NT2/D1 (cell line): ENCODE data around the gene PRKG1.

ENCODE experiments used
- DNase-seq: peaks from one replicate; pipeline ENCODE4 v3.0.0-alpha.2; 2011; ENCODE audit warnings: low read depth, low spot score
- H3K27me3 ChIP-seq: 2 replicates; pipeline ENCODE4 v1.6.0; 2011; ENCODE audit warnings: mild to moderate bottlenecking; ENCODE audit not compliant: insufficient read length, insufficient read depth
- H3K36me3 ChIP-seq: 2 replicates; pipeline ENCODE4 v1.6.1; 2011; ENCODE audit warnings: mild to moderate bottlenecking, low read length, mixed read lengths; ENCODE audit not compliant: insufficient read depth, insufficient read length
- H3K4me1 ChIP-seq: 2 replicates; pipeline ENCODE4 v1.5.1; 2011; ENCODE audit not compliant: insufficient read depth, insufficient read length
- H3K4me3 ChIP-seq: 2 replicates; pipeline ENCODE4 v1.5.1; 2011; ENCODE audit warnings: low read depth; ENCODE audit not compliant: insufficient read length
- H3K9ac ChIP-seq: 2 replicates; pipeline ENCODE4 v1.6.0; 2011; ENCODE audit warnings: low read depth; ENCODE audit not compliant: insufficient read length
- H3K9me3 ChIP-seq: 2 replicates; pipeline ENCODE4 v1.5.1; 2011; ENCODE audit warnings: mild to moderate bottlenecking, low read length; ENCODE audit not compliant: insufficient read depth
- SUZ12 ChIP-seq: IDR thresholded peaks from 2 replicates; pipeline ENCODE4 v1.6.1; 2011; ENCODE audit not compliant: insufficient read length, insufficient read depth; ENCODE audit errors: extremely low read depth
- YY1 ChIP-seq: IDR thresholded peaks from 2 replicates; pipeline ENCODE4 v1.6.1; 2011; ENCODE audit not compliant: insufficient read length, insufficient read depth
- ZNF274 ChIP-seq: IDR thresholded peaks from 2 replicates; pipeline ENCODE4 v1.6.1; 2011; ENCODE audit warnings: mild to moderate bottlenecking, low read depth, low read length

PRKG1 gene

GRCh38 chr10:51767103-51767763, 692.9 kb downstream of the PRKG1 start:
- TF ChIP-seq YY1 (no peak), ZNF274 (no peak), SUZ12 (no peak)
- DNase-seq: no peak
- H3K4me1 ChIP-seq: no peaks in the 10 kb centered on the region

GRCh38 chr10:51768886-51769465, 694.7 kb downstream of the PRKG1 start:
- H3K4me1 ChIP-seq: no peaks in the 10 kb centered on the region
- H3K27me3 ChIP-seq: no peaks in the 10 kb centered on the region
- peaks cover 6% of the 10 kb centered on the region; the same call in 1 of the 2 replicates for H3K9me3 ChIP-seq
- H3K9ac ChIP-seq: no peak overlapping the region
- TF ChIP-seq YY1: no peak
- TF ChIP-seq ZNF274: no peak
- no peak for TF ChIP-seq SUZ12
- no peak for DNase-seq
- no peak overlapping the region for H3K4me3 ChIP-seq
- H3K36me3 ChIP-seq: no peaks in the 10 kb centered on the region

More at GRCh38 chr10:51767103-51767763, 692.9 kb downstream of the PRKG1 start:
- Histone ChIP-seq H3K9me3 (peaks cover 6% of the 10 kb centered on the region; the same call in 1 of the 2 replicates), H3K4me3 (no peak overlapping the region), H3K9ac (no peak overlapping the region), H3K27me3 (no peaks in the 10 kb centered on the region), H3K36me3 (no peaks in the 10 kb centered on the region)

- TF ChIP-seq YY1 (no peak), ZNF274 (no peak), SUZ12 (no peak)
- H3K36me3 ChIP-seq: no peaks in the 10 kb centered on the region
- H3K9me3 ChIP-seq: peaks cover 6% of the 10 kb centered on the region; the same call in 1 of the 2 replicates
- no peak overlapping the region for H3K4me3 ChIP-seq
- no peaks in the 10 kb centered on the region for H3K27me3 ChIP-seq
- no peak for DNase-seq
- no peak overlapping the region for H3K9ac ChIP-seq
- no peaks in the 10 kb centered on the region for H3K4me1 ChIP-seq
These were observed 696.4 kb downstream of the PRKG1 start for GRCh38 chr10:51770709-51771108.

- Histone ChIP-seq H3K9ac (no peak overlapping the region), H3K27me3 (no peaks in the 10 kb centered on the region), H3K9me3 (no peaks in the 10 kb centered on the region), H3K36me3 (no peaks in the 10 kb centered on the region), H3K4me3 (no peak overlapping the region), H3K4me1 (no peaks in the 10 kb centered on the region)
- DNase-seq: no peak
- TF ChIP-seq ZNF274: no peak
- TF ChIP-seq YY1: no peak
- no peak for TF ChIP-seq SUZ12
These were observed 698.1 kb downstream of the PRKG1 start for GRCh38 chr10:51772387-51772786.

GRCh38 chr10:51773681-51774080, 699.4 kb downstream of the PRKG1 start:
- H3K36me3 ChIP-seq: no peaks in the 10 kb centered on the region
- H3K9ac ChIP-seq: no peak overlapping the region
- no peak overlapping the region for H3K4me3 ChIP-seq
- no peak for TF ChIP-seq ZNF274
- no peak for TF ChIP-seq SUZ12
- no peaks in the 10 kb centered on the region for H3K9me3 ChIP-seq
- H3K4me1 ChIP-seq: no peaks in the 10 kb centered on the region
- no peaks in the 10 kb centered on the region for H3K27me3 ChIP-seq
- no peak for DNase-seq

GRCh38 chr10:51783941-51784340, 709.7 kb downstream of the PRKG1 start:
- H3K9me3 ChIP-seq: no peaks in the 10 kb centered on the region
- H3K27me3 ChIP-seq: no peaks in the 10 kb centered on the region
- H3K4me1 ChIP-seq: no peaks in the 10 kb centered on the region
- no peaks in the 10 kb centered on the region for H3K36me3 ChIP-seq
- H3K9ac ChIP-seq: no peak overlapping the region
- H3K4me3 ChIP-seq: no peak overlapping the region
- DNase-seq: no peak
- TF ChIP-seq YY1: no peak

GRCh38 chr10:51786016-51786683, 711.9 kb downstream of the PRKG1 start:
- no peaks in the 10 kb centered on the region for H3K36me3 ChIP-seq
- no peak for DNase-seq
- no peaks in the 10 kb centered on the region for H3K4me1 ChIP-seq
- H3K27me3 ChIP-seq: no peaks in the 10 kb centered on the region
- H3K9me3 ChIP-seq: no peaks in the 10 kb centered on the region
- H3K4me3 ChIP-seq: no peak overlapping the region
- no peak for TF ChIP-seq SUZ12
- no peak for TF ChIP-seq ZNF274
- TF ChIP-seq YY1: no peak
- H3K9ac ChIP-seq: no peak overlapping the region
